ENCODE data around the gene GRIA4.

DNA sequence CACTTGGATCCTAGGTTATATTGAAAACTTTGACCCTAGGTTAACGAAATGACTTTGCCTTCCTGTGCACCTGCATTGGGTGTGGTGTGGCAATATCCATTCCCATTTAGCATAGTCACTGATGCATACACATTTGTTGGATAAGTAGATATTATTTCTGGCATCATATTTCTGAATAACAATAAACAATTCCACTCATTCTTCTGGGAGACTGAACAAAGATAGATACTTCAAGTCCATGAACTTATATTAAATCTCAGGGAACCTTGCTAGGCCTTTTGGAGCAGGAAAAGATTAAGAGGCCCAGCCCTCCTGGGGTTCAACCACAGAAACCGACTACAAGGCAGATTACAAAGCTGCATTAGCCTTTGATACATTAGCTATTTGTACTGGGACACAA lies 293.2 kb downstream of the GRIA4 start:
- TF ChIP-seq, protein P1, sequence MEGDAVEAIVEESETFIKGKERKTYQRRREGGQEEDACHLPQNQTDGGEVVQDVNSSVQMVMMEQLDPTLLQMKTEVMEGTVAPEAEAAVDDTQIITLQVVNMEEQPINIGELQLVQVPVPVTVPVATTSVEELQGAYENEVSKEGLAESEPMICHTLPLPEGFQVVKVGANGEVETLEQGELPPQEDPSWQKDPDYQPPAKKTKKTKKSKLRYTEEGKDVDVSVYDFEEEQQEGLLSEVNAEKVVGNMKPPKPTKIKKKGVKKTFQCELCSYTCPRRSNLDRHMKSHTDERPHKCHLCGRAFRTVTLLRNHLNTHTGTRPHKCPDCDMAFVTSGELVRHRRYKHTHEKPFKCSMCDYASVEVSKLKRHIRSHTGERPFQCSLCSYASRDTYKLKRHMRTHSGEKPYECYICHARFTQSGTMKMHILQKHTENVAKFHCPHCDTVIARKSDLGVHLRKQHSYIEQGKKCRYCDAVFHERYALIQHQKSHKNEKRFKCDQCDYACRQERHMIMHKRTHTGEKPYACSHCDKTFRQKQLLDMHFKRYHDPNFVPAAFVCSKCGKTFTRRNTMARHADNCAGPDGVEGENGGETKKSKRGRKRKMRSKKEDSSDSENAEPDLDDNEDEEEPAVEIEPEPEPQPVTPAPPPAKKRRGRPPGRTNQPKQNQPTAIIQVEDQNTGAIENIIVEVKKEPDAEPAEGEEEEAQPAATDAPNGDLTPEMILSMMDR (IDR thresholded peaks at IDR 0.05): no peak
- TF ChIP-seq EZH2 (IDR thresholded peaks at IDR 0.05): no peak

Measured in neural progenitor cell (in vitro differentiated cells).